ENCODE results near the gene FRK.
"Not testable (repeated sequence)": the region's sequence is repeated elsewhere in the genome, so short reads cannot be mapped to it uniquely, and the experiment has no call there.

FRK gene

DNA sequence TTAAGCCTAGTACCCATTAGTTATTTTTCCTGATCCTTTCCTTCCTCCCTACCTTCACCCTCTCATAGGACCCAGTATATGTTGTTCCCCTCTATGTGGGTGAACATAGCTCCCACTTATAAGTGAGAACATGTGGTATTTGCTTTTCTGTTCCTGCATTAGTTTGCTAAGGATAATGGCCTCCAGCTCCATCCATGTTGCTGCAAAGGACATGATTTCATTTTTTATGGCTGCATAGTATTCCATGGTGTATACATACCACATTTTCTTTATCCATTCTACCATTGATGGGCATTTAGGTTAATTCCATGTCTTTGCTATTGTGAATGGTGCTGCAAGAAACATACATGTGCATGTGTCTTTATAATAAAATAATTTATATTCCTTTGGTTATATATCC, 115.9 kb downstream of the FRK start:
- DNase-seq (ENCODE audit: low read depth): not testable (repeated sequence)

DNA sequence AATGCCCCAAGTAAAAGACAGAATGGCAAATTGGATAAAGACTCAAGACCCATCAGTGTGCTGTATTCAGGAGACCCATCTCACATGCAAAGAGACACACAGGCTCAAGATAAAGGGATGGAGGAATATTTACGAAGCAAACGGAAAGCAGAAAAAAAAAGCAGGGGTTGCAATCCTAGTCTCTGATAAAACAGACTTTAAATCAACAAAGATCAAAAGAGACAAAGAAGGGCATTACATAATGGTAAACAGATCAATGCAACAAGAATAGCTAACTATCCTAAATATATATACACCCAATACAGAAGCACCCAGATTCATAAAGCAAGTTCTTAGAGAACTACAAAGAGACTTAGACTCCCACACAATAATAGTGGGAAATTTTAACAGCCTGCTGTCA, 123.2 kb downstream of the FRK start:
- DNase-seq (ENCODE audit: low read depth): not testable (repeated sequence)

DNA sequence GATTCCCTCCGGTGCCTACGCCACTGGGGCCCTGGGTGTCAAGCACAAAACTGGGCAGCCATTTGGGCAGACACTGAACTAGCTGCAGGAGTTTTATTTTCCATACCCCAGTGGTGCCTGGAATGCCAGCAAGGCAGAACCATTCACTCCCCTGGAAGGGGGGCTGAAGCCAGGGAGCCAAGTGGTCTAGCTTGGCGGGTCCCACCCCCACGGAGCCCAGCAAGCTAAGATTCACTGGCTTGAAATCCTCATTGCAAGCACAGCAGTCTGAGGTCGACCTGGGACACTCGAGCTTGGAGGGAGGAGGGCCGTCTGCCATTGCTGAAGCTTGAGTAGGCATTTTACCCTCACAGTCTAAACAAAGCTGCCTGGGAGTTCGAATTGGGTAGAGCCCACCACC, 125.3 kb downstream of the FRK start:
- no peak for DNase-seq (ENCODE audit: low read depth)

DNA sequence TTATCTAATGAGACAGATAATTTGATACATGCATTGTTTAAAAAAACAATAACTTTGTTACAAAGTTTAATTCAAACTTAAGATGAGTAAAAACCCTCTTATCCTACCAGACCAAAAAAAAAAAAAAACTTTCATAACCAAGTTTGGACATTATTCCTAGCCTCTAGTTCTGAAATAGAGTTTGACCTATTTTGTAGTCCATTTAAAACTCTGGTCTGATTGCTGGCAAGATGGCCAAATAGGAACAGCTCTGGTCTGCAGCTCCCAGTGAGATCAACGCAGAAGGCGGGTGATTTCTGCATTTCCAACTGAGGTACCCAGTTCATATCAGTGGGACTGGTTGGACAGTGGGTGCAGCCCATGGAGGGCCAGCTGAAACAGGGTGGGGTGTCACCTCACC, 125.9 kb downstream of the FRK start:
- no peak for DNase-seq (ENCODE audit: low read depth)

DNA sequence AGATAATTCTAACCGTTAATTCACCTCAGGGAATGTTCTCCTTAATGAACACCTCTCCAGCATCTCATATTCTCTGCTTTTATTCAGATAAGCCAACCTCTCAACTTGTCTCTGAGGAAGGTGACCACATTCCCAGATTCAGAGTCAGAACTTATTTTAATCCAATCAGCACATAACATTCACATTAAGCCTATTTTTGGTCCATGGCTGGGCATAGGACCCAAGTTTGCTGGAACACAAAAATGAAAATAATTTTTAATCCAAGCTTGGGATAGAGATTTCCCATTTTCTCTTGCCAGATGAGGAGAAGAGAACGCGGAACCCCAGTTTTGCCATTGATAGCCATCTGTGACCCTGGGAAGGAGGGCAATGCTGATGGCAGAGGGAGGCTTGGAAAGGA, 126.5 kb downstream of the FRK start:
- DNase-seq (ENCODE audit: low read depth): no peak

DNA sequence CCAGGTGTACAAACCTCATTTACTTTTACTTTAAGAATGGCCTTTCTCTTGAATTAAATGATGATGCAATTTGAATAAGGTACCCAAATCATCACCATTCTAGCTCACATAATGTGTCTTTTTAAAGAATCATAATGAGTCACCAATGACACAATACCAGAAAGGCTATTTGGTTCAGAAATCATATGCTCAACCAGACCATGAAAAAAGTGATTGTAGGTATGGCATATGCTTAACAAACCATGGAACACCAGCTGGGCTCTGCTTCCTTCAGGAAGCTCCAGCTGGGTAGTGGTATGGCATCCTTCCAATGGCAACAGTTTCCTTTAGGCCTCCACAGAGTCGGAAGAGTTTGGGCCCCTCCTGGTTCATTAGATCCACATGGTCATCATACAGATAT, 128.2 kb downstream of the FRK start:
- DNase-seq (ENCODE audit: low read depth): no peak

DNA sequence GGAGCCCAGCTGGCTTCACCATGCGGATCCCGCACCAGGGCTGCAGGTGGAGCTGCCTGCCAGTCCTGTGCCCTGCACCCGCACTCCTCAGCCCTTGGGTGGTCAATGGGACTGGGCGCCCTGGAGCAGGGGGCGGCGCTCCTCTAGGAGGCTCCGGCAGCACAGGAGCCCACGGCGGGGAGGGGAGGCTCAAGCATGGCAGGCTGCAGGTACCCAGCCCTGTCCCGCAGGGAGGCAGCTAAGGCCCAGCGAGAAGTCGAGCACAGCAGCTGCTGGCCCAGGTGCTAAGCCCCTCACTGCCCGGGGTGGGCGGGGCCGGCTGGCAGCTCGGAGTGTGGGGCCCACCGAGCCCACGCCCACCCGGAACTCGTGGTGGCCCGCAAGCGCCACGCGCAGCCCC, 132.7 kb downstream of the FRK start:
- DNase-seq (ENCODE audit: low read depth): not testable (repeated sequence)

DNA sequence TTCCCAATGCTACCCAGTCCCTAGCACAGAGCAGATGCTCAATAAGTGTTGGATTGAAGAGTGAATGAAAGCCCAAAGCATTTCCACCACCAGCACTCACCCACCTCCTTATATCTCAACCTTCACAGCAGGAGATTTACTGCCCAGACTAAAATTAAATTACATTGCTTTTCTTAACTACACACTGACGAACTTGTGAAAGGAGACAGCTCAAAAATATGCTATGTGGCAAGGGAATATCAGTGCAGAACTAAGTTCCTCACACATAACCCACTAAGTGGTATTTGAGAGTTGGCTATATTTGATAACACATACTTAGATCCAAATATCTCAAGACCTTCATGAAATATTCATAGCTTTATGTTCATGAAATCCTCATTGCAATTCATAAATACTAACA, 137.7 kb downstream of the FRK start:
- DNase-seq (ENCODE audit: low read depth): no peak

DNA sequence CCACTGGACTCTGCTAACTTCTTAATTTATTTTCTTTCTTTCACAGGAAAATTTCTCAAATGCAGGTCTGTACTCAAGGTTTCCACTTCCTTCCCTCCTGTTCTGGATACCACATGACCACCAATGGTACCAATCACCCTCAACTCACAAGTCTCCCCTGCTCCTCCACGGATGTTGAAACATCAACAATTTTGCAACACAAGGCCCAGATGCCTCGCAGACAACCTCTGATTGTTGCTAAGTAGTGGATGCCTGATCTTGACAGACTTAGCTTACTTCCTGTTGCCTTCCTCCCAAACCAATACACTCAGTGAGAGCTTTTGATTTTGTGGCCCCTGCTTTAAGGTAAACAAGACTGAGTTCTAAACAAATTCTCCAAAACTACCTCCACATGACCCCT, 146.6 kb downstream of the FRK start:
- DNase-seq (ENCODE audit: low read depth): no peak

DNA sequence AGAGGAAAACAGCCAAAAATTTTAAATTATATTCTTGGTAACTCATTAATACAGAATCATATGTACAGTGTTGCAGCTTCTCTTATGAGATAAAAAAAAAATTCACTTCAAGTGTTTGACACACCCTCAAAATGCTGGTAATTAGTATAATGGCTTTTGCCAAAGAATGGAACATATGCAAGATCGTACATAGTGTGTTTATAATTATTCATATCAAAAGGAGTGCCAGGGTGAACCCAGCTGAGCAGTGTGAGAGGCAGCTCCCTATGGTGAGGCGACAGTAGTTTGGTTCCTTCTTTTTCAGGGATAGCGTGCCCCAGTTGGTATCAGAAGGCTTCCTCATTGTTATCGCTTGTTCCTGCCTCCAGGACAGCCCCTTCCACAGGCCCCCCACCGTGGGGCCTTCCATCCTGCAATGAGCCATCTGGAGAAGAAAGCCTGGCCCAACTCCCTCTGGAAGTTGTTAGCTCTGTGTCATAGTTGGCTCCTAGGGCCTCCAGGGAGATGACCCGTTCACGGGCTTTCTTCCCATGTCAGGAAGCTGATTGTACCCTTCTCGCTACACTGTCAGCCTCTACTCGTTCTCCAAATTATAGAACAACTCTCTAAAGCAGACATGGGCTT, 150.7 kb downstream of the FRK start:
- no peak for DNase-seq (ENCODE audit: low read depth)

DNA sequence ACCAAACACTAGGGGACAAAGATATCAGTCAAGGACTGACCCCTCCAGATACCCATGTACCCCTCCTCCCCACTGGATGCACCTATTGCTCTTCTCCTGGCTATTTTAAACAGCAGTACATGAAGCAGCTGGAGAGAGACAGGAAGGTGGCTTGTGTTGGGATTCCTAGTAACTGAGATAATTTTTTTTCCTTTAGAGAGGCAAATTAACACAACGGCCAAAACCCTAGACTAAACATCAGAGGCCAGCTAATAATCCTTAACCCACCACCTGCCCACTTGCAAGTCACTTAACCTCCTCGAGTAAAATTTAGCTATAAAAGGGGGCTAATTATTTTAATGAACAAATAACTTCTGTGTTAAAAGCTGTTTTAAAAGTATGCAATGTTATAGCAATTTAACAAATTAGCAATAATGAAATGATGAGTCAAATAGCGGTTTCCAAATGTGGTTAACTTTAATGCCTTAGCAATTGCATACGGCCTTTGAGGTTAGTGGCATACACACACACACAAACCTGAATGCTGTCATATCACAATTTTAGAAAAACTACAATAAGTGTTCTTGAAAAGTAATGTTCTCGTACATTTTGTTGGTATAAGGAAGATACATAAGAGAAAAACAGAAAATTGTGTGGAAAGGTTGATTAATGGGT, 151.7 kb downstream of the FRK start:
- DNase-seq (ENCODE audit: low read depth): no peak

DNA sequence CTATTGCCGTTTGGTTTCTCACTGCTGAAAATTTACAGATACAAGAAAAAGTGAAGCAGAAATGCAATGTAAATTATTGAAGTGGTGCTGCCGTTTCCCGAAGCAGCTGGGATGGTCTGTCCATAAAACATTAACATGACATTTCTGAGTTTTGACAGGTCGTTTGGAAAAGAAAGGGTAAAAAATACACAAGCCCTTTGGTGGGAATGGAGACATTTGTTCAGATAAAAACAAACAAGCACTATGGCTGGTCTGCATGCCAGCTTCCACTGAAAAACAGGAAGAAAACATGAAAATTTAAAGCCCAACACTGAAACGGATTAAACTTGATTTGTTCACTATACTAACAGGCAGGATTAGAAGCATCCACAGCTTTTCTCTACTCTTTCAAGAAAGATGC, 155.2 kb downstream of the FRK start:
- DNase-seq (ENCODE audit: low read depth): no peak

DNA sequence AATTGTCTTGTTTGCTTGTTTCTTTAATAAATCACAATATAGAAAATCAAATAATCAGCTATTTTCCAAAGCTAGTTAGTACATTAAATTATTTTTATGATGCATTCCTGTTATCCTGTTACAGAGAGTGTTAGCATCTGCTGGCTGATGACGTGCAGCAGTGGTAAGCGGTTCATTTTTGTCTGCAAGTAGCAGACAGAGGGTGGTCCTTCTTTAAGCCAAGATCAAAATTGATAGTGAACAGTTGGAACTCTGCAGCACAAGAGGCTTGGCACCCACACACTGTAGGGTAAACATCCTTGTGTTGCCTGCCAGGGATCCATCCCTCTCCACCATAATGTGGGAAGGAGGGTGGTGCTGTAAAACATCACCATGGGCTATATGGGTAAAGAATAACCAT, 158.3 kb downstream of the FRK start:
- DNase-seq (ENCODE audit: low read depth): no peak

DNA sequence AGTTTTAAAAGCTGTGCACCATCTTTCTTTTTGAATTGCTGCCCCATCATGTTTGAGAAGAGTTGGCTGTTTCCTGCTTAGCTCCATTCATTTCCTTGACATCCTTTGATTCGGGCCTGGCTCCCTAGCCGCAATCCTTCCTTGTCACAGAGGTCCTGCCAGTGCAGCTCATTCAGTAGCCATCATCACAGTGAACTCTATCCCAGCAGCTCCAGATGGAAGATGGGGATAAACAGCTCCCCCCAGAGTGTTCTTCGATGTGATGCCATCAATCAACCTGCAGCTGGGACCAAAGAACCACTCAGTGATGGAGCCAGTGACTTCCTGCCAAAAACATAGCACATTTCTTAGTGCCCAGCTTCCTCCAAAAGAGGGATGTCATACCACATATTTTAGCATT, 158.8 kb downstream of the FRK start:
- no peak for DNase-seq (ENCODE audit: low read depth)

DNA sequence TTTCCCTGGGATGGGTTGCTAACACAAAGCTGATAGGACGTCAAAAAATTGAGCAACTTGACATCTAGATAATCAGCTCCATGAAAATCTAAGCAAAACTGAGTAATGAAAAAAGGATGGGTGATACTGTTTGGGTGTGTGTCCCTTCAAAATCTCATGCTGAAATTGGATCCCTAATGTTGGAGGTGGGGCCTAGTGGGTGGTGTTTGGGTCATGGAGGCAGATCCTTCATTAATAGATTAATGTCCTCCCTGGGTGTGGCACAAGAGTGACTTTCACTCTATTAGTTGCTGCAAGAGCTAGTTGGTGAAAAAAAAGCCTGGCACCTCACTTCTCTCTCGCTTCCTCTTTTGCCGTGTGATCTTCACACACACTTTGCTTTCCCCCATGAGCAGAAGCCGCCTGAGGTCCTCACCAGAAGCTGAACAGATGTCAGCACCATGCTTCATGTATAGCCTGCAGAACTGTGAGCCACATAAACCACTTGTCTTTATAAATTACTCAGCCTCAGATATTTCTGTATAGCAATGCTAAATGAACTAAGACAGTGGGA, 160.9 kb downstream of the FRK start:
- DNase-seq (ENCODE audit: low read depth): no peak

DNA sequence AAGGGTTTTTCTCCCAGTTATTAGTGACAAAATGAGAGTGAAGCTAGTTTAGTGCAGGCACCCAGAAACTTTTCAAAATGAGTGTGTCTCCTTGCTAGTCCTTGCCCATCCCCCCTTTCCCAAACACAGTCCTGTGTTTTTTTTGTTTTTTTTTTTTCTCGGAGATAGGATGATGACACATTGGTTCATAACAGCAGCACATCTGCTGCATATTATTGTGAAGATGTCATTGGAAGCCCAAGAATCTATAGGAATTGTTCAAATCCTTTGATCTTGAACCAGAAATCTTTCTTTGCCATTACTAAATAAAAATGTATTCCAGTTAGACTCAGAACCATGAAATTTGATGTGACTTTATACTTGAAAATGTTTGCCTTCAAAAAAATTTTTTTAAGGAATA, 162.4 kb downstream of the FRK start:
- DNase-seq (ENCODE audit: low read depth): no peak

DNA sequence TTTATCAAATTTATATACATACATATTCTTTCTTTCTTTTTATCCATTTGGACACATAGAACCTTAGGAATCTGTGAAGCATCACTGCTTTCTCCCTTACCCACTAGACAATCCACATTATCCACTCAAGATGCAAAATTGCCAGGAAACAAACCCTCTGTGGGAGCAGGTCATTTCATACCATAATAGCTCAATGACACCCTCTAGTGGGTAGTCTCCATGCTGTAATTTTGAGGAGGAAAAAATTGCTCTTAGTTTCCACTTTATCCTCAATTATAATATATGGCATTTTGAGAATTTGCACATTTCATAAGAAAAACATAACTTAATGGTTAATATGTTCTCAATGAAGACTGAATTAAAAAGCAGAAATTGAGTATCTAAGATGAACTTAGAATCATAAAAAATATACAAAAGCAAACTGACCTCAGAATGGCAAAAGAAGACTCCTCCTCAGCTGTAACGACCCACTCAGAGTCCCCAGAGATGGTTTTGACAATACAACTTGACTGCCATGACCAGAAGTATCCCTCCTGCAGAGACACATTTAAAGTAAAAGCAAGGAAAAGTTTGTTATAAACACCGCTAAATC, 164.1 kb downstream of the FRK start:
- no peak for DNase-seq (ENCODE audit: low read depth)

DNA sequence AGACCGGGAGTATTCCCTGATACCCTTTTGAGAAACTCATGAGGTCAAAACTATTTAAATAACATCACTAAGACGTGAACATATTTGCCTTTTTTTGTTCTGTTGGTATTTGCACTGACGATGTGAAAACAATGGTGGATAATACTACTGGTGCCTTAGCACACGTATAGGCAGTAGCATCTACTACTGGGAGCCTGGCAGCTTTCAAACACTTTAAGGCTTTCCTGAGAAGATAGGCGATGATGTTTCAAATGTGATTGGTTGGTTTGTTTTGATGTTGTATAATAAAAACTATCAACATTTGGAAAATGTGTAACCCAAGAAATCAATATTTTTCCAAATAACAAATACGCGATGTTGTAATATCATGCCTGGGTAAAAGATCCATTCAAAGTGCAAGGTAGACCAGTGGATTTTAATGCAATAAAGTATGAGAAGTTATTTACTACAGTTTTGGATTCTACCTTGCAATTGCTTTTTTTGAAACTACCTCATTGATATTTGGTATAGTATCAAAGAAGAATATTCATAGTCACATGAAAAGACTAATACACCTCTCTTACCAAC, 166.2 kb downstream of the FRK start:
- DNase-seq (ENCODE audit: low read depth): no peak

DNA sequence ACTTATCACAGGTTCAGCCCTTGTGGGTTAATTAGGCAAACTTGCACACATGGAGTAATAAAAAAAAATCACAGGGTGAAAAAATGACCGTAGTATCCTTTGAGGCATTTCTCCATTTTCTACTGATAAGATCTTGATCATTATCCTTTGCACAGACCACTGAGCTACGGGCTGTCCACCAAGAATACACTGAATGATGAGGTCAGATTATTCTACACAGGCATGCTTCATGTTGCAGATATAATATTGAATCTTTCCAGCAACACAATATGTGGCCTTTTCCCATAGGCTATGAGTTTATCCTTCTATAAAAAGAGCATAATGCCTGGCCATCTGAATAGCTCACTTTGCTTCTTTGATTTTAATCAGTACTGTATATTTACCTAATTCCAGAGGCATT, 168.9 kb downstream of the FRK start:
- no peak for DNase-seq (ENCODE audit: low read depth)

DNA sequence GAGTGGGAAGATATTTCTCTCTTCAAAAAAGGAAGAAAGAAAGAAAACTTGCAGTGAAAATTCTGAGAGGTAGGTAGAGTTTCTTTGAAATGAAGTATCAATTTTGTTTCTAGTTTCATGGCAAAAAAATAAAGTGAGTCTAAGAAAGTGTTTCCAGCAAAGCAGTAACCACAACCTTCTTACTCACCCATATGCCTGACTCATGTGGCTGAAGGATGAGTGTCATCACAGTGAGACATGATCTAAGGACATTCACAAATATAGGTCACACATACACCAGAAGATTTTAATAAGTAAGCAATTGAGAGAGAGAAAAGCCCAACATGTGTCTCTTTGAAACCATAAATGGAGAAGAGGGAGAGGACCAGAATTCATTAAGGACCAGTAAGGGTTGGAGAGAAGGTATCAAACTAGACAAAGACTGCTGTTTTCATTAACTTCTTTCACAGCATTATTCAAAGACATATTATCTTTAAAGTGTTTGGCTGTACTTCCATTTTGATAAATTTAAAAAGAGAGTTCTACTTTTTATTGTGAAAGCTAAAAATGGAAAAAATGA, 169.5 kb downstream of the FRK start:
- no peak for DNase-seq (ENCODE audit: low read depth)

DNA sequence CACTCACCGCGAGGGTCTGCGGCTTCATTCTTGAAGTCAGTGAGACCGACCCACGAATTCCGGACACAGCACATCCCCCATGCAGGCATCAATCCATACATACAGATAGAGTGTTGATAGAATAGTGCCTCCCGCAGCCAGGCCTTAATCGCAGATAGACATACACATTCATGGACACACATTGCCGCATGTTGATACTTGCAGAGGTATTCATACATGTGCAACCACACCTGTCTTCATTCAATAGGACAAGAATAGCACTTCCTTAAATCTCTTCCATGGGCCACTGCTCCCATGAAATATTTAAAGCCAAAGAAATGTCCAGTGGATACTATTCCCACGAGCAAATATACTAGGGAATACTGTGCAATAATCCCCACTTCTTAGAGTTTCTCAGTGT, 170.5 kb downstream of the FRK start:
- DNase-seq (ENCODE audit: low read depth): no peak

DNA sequence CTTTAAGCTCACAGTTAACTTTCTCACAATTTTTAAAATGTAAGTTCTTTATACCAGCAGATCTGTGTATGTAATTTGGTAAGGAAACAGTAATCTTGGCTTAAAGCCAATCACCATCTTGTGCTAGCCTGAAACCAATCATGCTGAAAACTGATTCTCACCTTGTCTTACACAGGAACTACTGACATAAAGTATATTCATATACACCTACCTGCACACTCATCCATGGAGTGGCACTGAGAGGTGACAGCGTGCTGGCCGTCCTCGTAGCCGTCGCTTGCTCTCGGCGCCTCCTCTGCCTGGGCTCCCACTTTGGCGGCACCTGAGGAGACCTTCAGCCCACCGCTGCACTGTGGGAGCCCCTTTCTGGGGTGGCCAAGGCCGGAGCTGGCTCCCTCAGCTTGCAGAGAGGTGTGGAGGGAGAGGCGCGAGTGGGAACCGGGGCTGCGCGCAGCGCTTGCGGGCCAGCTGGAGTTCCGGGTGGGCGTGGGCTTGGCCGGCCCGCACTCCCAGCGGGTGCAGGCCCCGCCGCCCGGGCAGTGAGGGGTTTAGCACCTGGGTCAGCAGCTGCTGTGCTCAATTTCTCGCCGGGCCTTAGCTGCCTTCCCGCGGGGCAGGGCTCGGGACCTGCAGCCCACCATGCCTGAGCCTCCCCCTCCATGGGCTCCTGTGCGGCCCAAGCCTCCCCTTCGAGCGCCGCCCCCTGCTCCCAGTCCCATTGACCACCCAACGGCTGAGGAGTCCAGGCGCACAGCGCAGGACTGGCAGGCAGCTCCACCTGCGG, 171.8 kb downstream of the FRK start:
- not testable (repeated sequence) for DNase-seq (ENCODE audit: low read depth)

Measured in T-helper 22 cell (primary cell).